ENCODE data around the gene STK11IP. TPM values are rescaled to one million over a fixed set of nuclear protein-coding genes. Genes with fewer than 3 reads are reported as not detected.

Gene STK11IP
- total and polyA plus RNA-seq, 10 of the 15 experiments (the other 5 are each of a cell fraction or from before 2014, with no cell fraction given), result 0.42 to 24.0 (median 11.4) TPM

DNA sequence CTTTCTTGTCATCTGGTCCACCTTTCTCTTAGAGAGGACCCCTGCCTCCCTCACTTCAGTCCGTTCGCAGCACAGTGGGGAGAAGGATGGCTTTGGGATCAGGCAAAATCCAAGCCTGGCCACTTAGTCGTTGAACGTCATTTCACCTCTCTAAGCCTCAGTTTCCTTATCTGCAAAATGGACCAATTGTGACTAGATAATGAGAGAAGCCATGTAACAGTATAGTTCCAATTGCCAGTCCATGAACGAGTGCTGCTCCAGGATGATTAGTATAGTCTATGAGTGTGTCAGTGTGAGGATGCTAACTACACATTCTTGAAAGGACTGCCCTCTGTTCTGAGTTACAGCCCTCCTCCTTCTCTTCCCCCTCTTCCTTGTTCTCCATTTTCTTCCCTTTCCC, 24.5 kb upstream of the STK11IP start:
- Histone ChIP-seq H3K4me2 (ENCODE audit: control insufficient read depth, insufficient read depth) (no peak overlapping the region), H3K27ac (ENCODE audit: control insufficient read depth, insufficient read depth) (no peak overlapping the region), H3K9ac (ENCODE audit: control insufficient read depth, insufficient read depth, low read length) (no peak overlapping the region), H3K4me1 (ENCODE audit: control insufficient read depth, insufficient read depth, low read length) (no peaks in the 10 kb centered on the region), H3K4me3 (no peak overlapping the region), H4K20me1 (ENCODE audit: control insufficient read depth, insufficient read depth) (no peaks in the 10 kb centered on the region), H3K79me2 (ENCODE audit: control insufficient read depth, insufficient read depth, low read length) (no peaks in the 10 kb centered on the region), H3K9me3 (replicated peaks; ENCODE audit: control insufficient read depth, insufficient read depth, low read length) (no peaks in the 10 kb centered on the region), H3K27me3 (replicated peaks in 1 of 2; ENCODE audit: control insufficient read depth in 2 of 2, insufficient read depth in 2 of 2, low read length in 1 of 2) (peaks cover 2 to 4% of the 10 kb centered on the region in 2 experiments; a peak in 3 of 4 replicates), H2AFZ (ENCODE audit: control insufficient read depth, low read depth, low read length) (no peak overlapping the region), H3K36me3 (ENCODE audit: control insufficient read depth in 2 of 2, insufficient read depth in 2 of 2, low read length in 1 of 2) (no peaks in the 10 kb centered on the region)
- 49% methylated on average over 5 of the region's 5 CpGs for WGBS (ENCODE audit: insufficient coverage, insufficient replicate concordance, low lambda C conversion rate, missing lambda C conversion rate)
- ChIA-PET SMC1A (ENCODE audit: uncharacterized antibody, unreplicated experiment) (no interaction called here), CTCF (no interaction called here), POLR2A (no interaction called here), RAD21 (ENCODE audit: unreplicated experiment) (no interaction called here)
- FAIRE-seq, result no peak
- BruUV-seq (replicated peaks), result no TSS peak
- intact Hi-C loops (cut with micrococcal nuclease; ENCODE audit: unreplicated experiment), result no loop called here
- TF ChIP-seq TAF1 (IDR thresholded peaks at IDR 0.05; ENCODE audit: borderline replicate concordance, low read depth, low read length) (no peak), MYB (IDR thresholded peaks at IDR 0.05; ENCODE audit: borderline replicate concordance, low read depth, low read length) (no peak), YBX1 (IDR thresholded peaks at IDR 0.05) (no peak), POLR2AphosphoS2 (IDR thresholded peaks at IDR 0.05; ENCODE audit: low read depth, low read length) (no peak), ZNF274 (IDR thresholded peaks at IDR 0.05; ENCODE audit: insufficient read depth, insufficient read length) (no peak), NFXL1 (IDR thresholded peaks at IDR 0.05; ENCODE audit: borderline replicate concordance) (no peak)
- TF ChIP-seq, protein P1, sequence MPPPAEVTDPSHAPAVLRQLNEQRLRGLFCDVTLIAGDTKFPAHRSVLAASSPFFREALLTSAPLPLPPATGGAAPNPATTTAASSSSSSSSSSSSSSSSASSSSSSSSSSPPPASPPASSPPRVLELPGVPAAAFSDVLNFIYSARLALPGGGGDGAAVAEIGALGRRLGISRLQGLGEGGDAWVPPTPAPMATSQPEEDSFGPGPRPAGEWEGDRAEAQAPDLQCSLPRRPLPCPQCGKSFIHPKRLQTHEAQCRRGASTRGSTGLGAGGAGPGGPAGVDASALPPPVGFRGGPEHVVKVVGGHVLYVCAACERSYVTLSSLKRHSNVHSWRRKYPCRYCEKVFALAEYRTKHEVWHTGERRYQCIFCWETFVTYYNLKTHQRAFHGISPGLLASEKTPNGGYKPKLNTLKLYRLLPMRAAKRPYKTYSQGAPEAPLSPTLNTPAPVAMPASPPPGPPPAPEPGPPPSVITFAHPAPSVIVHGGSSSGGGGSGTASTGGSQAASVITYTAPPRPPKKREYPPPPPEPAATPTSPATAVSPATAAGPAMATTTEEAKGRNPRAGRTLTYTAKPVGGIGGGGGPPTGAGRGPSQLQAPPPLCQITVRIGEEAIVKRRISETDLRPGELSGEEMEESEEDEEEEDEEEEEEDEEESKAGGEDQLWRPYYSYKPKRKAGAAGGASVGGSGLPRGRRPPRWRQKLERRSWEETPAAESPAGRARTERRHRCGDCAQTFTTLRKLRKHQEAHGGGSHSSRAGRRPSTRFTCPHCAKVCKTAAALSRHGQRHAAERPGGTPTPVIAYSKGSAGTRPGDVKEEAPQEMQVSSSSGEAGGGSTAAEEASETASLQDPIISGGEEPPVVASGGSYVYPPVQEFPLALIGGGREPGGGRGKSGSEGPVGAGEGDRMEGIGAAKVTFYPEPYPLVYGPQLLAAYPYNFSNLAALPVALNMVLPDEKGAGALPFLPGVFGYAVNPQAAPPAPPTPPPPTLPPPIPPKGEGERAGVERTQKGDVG (CRISPR knock-in tag; IDR thresholded peaks at IDR 0.05), result no peak
- TF ChIP-seq, protein P2, sequence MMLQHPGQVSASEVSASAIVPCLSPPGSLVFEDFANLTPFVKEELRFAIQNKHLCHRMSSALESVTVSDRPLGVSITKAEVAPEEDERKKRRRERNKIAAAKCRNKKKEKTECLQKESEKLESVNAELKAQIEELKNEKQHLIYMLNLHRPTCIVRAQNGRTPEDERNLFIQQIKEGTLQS (IDR thresholded peaks at IDR 0.05; ENCODE audit: borderline replicate concordance, extremely low read depth, low read depth, low read length), result no peak
- TF ChIP-seq, protein P3, sequence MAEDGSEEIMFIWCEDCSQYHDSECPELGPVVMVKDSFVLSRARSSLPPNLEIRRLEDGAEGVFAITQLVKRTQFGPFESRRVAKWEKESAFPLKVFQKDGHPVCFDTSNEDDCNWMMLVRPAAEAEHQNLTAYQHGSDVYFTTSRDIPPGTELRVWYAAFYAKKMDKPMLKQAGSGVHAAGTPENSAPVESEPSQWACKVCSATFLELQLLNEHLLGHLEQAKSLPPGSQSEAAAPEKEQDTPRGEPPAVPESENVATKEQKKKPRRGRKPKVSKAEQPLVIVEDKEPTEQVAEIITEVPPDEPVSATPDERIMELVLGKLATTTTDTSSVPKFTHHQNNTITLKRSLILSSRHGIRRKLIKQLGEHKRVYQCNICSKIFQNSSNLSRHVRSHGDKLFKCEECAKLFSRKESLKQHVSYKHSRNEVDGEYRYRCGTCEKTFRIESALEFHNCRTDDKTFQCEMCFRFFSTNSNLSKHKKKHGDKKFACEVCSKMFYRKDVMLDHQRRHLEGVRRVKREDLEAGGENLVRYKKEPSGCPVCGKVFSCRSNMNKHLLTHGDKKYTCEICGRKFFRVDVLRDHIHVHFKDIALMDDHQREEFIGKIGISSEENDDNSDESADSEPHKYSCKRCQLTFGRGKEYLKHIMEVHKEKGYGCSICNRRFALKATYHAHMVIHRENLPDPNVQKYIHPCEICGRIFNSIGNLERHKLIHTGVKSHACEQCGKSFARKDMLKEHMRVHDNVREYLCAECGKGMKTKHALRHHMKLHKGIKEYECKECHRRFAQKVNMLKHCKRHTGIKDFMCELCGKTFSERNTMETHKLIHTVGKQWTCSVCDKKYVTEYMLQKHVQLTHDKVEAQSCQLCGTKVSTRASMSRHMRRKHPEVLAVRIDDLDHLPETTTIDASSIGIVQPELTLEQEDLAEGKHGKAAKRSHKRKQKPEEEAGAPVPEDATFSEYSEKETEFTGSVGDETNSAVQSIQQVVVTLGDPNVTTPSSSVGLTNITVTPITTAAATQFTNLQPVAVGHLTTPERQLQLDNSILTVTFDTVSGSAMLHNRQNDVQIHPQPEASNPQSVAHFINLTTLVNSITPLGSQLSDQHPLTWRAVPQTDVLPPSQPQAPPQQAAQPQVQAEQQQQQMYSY (CRISPR knock-in tag; IDR thresholded peaks at IDR 0.05), result no peak
- no peak for DNase-seq (ENCODE audit: low read depth, low spot score)
- in situ Hi-C loops (cut with MboI), result no loop called here
- ATAC-seq, result no peak
